Fibroblast of the aortic adventitia (primary cell): ENCODE measurements around the gene EID1. TPM values are rescaled to one million over a fixed set of nuclear protein-coding genes. Genes with fewer than 3 reads are reported as not detected.

Source experiments
- DNase-seq: peaks from one replicate; pipeline ENCODE4 v3.0.0-alpha.2; 2010; ENCODE audit warnings: low read depth
- H3K4me3 ChIP-seq: 2 replicates; pipeline ENCODE4 v1.5.1; 2011; ENCODE audit warnings: low read depth, mild to moderate bottlenecking, control low read depth, low read length, moderate library complexity
- CTCF ChIP-seq: IDR thresholded peaks from 2 replicates; pipeline ENCODE4 v1.5.1; 2011; ENCODE audit warnings: mild to moderate bottlenecking, low read length, control low read depth, inconsistent platforms; ENCODE audit not compliant: insufficient read depth
- total RNA-seq: library from RNA; depleted of rRNA; stranded (reverse); fragments of >200 nt; gene quantifications from 2 replicates; pipeline ENCODE4 v1.2.3, GENCODE V29; 2012; ENCODE audit warnings: low replicate concordance

Gene EID1
- total RNA-seq, 1 donor, result 253 TPM

DNA sequence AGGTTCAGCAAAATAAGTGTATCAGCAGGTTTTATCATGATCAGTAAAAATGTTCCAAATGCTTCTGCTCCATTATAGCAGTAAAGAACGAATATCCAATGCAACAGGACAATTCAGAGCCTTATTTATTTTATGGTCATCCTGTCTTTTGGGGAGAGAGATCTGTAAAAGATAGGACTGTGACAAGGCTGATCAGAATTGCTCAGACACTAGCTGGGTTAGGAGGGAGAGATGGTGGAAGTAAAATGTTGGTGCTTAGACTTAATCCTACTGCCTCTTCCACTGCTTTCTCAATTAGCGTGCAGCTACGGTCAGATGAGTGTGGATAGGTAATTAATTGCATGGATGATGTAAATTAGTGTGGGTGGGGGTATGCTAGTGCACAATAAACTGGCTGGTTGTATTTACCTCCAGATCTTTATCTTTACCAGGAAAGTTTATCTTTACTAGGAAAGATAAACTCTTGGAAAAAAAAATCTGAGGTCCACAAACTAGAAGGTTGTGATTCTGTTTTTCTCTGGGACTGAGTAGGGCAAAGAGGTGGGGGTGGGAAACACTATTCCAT, 2.2 kb downstream of the EID1 start:
- H3K4me3 ChIP-seq, result peak overlapping the region; percentile 98
- no peak for TF ChIP-seq CTCF
- DNase-seq, result no peak

GRCh38 chr15:48883699-48884098, 5.8 kb downstream of the EID1 start:
- H3K4me3 ChIP-seq, result no peak overlapping the region
- DNase-seq, result no peak
- TF ChIP-seq CTCF, result no peak

DNA sequence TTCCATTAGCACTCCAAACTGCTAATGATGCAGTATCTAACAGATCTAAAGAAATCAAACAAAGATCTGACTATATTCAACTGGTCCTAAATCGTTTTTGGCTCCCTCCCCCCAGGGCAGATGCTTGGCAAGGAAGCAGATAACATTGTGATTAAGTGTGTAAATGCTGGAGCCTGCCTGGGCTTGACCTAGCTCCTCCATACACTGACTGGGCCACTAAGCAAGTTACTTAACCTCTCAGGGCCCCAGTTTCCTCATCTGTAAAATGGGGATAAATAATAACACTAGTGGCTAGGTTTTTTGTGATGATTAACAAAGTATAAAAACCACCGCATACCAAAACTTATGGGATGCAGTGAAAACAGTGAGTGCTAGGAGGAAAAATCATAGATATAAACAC, 9.2 kb downstream of the EID1 start:
- DNase-seq, result no peak
- no peak overlapping the region for H3K4me3 ChIP-seq
- TF ChIP-seq CTCF, result no peak

DNA sequence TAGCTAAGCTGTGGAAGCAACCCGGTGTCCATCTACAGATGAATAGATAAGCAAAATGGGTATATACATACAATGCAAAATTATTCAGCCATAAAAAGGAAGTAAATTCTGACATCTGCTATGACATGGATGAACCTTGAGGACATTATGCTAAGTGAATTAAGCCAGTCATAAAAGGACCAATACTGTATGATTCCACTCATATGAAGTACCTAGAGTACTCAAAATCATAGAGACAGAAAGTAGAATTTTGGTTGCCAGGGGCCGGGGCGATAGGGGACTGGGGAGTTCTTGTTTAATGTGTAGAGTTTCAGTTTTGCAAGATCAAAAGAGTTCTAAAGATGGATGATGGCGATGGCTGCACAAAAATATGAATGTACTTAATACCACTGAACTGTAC, 10.3 kb downstream of the EID1 start:
- DNase-seq, result no peak
- no peak overlapping the region for H3K4me3 ChIP-seq
- TF ChIP-seq CTCF, result no peak

GRCh38 chr15:48888836-48889235, 10.9 kb downstream of the EID1 start:
- DNase-seq, result peak; percentile 70
- H3K4me3 ChIP-seq, result no peak overlapping the region
- no peak for TF ChIP-seq CTCF

GRCh38 chr15:48889925-48890324, 12.0 kb downstream of the EID1 start:
- no peak for DNase-seq
- H3K4me3 ChIP-seq, result no peak overlapping the region
- no peak for TF ChIP-seq CTCF

DNA sequence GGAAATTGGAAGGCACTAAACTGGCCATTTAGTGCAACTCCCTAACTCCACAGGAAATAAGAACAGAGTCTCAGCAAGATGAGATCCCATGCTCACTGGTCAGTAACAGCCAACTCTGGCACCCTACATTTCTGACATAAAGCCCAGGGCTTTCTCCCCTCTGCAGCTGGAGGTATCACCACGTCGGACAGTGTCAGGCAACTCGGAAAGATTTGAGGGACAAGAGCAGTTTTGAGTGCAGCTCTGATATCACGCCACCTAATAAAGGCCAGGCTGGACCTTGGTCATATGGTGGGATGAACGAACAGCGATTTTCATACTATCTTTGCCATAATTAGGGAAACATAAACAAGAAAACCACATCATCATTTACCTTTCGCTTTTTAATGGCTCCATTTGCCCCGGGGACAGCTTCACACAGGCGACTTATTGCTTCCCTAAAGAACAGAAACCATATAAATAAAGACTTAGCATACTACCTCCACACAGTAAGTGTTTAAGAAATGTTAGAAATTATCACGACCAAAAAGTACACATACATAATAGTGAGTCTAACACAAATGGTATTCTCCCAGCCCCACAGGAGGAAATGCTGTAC, 12.5 kb downstream of the EID1 start:
- TF ChIP-seq CTCF, result no peak
- no peak overlapping the region for H3K4me3 ChIP-seq
- no peak for DNase-seq
